Fibroblast of villous mesenchyme (primary cell): ENCODE data around the gene TNRC18. TPM values are rescaled to one million over a fixed set of nuclear protein-coding genes. Genes with fewer than 3 reads are reported as not detected.
A peak's percentile ranks its signal among the peaks of the same experiment; 100 is the strongest.
"Not testable (repeated sequence)": the region's sequence is repeated elsewhere in the genome, so short reads cannot be mapped to it uniquely, and the experiment has no call there.

Experiments
- DNase-seq: peaks from one replicate; pipeline ENCODE4 v3.0.0-alpha.2; 2010; ENCODE audit warnings: low read depth
- H3K4me3 ChIP-seq: 2 replicates; pipeline ENCODE4 v1.5.1; 2011; ENCODE audit warnings: low read depth, mild to moderate bottlenecking, low read length
- total RNA-seq: library from RNA; depleted of rRNA; stranded (reverse); fragments of >200 nt; gene quantifications from 2 replicates; pipeline ENCODE4 v1.2.3, GENCODE V29; 2012
- TF ChIP-seq, protein P1 (sequence below): IDR thresholded peaks from 2 replicates; pipeline ENCODE4 v1.5.1; 2012; ENCODE audit warnings: low read depth, mild to moderate bottlenecking, low read length; ENCODE audit not compliant: insufficient read depth

Gene TNRC18
- total RNA-seq, 1 donor = 54.4 TPM

DNA sequence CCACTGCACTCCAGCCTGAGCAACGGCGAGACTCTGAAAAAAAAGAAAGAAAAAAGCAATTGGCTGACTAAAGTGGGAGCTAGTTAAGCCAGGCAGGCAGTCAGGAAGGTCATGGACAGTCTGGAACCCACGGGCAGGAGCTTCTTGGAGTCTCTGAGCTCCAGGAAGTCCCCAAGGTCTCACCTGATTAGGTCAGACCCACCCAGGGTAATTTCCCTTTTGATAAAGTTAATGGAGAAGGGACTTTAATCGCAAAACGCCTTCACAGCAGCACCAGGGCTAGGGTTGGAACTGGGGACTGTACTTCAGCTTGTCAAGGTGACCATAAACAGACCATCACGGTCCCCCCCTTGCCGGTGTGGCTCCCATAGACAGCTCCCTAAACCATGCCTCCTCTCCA lies 134.3 kb downstream of the TNRC18 start:
- no peak overlapping the region for H3K4me3 ChIP-seq
- TF ChIP-seq, protein P1, sequence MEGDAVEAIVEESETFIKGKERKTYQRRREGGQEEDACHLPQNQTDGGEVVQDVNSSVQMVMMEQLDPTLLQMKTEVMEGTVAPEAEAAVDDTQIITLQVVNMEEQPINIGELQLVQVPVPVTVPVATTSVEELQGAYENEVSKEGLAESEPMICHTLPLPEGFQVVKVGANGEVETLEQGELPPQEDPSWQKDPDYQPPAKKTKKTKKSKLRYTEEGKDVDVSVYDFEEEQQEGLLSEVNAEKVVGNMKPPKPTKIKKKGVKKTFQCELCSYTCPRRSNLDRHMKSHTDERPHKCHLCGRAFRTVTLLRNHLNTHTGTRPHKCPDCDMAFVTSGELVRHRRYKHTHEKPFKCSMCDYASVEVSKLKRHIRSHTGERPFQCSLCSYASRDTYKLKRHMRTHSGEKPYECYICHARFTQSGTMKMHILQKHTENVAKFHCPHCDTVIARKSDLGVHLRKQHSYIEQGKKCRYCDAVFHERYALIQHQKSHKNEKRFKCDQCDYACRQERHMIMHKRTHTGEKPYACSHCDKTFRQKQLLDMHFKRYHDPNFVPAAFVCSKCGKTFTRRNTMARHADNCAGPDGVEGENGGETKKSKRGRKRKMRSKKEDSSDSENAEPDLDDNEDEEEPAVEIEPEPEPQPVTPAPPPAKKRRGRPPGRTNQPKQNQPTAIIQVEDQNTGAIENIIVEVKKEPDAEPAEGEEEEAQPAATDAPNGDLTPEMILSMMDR = no peak
- no peak for DNase-seq

DNA sequence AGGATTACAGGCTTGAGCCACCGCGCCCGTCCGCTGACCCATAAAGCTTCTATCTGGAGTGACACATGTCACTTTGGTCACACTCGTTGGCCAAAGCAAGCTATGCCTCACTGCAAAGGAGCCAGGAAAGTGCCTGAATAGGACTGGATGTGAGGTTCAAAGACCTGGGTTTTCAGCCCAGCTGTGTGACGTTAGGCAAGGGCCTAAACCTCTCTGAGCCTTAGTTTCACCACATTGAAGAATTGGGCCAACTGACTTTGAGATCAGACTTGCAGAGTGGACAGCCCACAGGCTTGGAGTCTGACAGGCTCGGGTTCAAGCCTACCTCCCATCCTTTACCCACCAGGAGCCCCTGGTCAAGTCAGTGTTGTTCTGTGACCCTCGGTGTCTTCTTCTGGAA lies 135.1 kb downstream of the TNRC18 start:
- DNase-seq, H3K4me3 ChIP-seq: not testable (repeated sequence)

DNA sequence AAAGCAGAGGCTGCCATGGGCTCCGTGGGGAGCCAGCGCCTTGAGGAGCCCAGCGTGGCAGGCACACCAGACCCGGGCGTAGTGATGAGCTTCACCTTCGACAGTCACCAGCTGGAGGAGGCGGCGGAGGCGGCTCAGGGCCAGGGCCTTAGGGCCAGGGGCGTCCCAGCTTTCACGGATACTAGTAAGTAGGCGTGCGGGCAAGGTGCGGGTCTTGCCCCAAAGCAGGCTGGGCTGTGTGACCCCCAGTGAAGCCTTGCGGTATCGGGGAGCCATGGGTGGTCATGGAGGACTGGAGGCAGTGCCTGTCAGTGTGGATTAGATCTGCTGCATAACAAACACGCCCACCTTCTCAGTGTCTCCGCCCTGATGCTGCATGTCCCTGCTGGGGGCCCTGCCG lies 135.8 kb downstream of the TNRC18 start:
- no peak overlapping the region for H3K4me3 ChIP-seq
- TF ChIP-seq, protein P1 = no peak
- DNase-seq = no peak

DNA sequence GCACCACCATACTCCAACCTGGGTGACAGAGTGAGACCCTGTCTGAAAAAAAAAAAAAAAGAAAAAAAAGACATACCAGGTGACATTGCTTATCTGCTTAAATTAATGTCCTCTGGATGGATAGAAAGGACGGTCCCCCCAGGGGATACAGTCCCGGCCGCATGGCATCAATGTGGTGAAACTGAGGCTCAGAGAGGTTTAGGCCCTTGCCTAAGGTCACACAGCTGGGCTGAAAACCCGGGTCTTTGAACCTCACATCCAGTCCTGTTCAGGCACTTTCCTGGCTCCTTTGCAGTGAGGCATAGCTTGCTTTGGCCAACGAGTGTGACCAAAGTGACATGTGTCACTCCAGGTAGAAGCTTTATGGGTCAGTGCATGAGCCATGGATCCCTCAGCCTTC lies 136.3 kb downstream of the TNRC18 start:
- DNase-seq, H3K4me3 ChIP-seq: not testable (repeated sequence)

DNA sequence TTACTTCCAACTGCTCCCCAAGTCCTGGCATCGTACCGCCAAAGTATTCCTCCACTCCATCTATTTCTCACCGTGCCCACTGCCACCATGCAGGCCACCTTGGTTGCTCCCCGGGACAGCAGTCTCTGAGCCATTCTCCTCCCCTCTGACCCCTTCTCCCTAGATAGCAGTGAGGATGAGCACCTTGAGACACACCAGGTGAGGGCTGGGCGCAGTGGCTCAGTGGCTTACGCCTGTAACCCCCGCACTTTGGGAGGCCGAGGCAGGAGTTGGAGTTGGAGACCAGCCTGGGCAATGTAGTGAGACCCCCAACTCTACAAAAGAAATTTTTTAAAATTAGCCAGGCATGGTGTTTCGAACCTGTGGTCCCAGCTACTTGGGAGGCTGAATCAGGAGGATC lies 136.7 kb downstream of the TNRC18 start:
- DNase-seq = no peak
- no peak overlapping the region for H3K4me3 ChIP-seq
- TF ChIP-seq, protein P1 = no peak

DNA sequence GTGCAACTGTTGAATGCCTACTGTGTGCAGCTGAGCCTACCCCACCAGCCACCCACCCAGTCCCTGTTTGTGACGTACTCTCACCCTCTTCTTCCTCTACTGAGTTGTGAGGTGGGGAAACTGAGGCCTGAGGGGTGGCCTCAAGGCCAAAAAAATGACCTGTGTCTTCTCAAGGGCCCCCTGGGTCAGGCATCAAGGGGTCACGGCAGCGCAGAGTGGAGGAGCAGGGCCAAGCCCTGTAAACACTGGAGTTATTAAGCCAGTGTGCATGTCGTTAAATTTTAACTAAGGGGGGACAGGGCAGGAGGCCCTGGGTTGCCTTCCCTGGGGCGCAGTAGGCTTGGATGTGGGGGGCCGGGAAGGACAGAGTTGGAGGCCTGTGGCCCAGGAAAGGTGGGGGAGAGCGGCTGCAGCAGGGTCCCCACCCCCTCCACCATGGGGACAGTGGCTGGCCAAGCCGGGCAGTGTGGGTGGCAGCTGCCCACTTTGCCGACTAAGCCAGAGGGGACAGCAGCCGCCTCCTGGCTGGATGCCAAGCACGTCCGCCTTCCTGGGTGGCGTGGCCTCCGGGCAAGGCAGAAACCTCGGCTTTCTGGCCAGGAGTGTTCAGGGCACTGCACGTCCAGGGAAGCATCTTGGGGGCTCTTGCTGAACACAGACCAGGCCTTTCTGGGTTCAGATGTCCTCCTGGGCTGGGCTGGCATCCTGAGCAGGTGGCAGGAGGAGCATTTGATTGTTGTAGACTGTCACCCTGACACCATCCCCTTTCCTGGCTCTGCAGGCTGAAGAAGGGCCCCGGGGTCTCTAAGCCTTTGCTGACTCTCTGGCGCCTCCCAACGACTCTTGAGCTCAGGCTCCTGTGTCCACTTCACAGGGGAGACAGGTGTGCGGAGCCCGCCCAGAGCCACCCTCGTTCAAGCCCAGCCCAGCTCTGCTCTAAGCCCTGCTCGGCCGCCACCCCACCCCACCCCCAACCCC lies 139.0 kb downstream of the TNRC18 start:
- TF ChIP-seq, protein P1 = peak; percentile 44
- H3K4me3 ChIP-seq = no peak overlapping the region
- peak; percentile 26 for DNase-seq

DNA sequence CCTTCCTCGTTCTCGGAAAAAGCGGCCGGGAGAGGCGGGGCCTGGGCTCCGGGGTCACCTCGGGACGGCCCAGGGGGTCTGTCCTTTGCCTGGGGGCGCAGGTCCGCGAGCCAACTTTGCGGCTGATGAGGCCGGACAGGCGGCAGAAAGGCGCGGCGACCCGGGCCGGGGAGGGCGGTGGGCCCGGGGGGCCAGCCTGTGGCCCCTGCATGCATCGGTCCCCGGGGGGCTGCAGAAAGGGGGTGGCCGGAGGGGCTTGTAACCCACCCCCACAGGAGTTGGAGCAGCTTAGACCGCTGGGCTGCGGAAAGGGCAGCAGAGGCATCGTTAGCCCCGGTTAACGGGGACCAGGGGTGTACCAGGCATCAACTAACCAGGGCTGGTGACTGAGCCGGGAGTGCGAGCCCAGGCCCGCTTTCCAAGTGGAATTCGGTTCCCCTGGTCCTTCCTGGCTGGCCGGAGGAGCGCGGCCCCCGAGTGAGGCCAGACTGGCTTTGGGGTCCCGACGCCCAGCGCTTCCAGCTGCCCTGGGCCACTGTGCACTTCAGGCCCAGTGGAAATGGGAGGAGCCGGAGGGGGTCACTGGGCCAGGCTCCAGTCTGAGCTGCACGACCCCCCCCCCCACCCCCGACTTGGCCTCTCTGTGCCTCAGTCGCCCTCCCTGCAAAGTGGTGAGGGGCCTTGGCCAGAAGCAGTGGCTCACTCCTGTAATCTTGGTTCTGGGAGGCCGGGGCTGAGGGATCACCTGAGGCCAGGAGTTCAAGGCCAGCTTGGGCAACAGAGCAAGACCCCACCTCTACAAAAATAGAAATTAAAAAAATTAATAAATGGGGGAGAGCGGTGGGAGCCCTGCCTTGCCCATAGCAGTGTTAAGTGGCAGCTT lies 140.0 kb downstream of the TNRC18 start:
- H3K4me3 ChIP-seq = peak overlapping the region; percentile 49
- no peak for DNase-seq
- TF ChIP-seq, protein P1 = no peak
